Measurements from ENCODE around the gene SLC35D2. TPM values are rescaled to one million over a fixed set of nuclear protein-coding genes. Genes with fewer than 3 reads are reported as not detected.
"Not testable (repeated sequence)": the region's sequence is repeated elsewhere in the genome, so short reads cannot be mapped to it uniquely, and the experiment has no call there.

The SLC35D2 gene
- total RNA-seq, 2 donors from 2014 or later, result 5.4 to 14.0 TPM

GRCh38 chr9:96333958-96334357 lies 49.6 kb downstream of the SLC35D2 start:
- Mint-ChIP-seq H3K27ac (no peak overlapping the region), H3K9me3 (no peaks in the 10 kb centered on the region), H3K36me3 (ENCODE audit: insufficient read depth in 2 of 2) (no peaks in the 10 kb centered on the region), H3K4me3 (no peak overlapping the region), H3K4me1 (ENCODE audit: low read depth) (no peaks in the 10 kb centered on the region), H3K27me3 (ENCODE audit: low read depth) (no peaks in the 10 kb centered on the region)
- ATAC-seq (replicated peaks in 1 of 2) (no peak), DNase-seq (no peak)

DNA sequence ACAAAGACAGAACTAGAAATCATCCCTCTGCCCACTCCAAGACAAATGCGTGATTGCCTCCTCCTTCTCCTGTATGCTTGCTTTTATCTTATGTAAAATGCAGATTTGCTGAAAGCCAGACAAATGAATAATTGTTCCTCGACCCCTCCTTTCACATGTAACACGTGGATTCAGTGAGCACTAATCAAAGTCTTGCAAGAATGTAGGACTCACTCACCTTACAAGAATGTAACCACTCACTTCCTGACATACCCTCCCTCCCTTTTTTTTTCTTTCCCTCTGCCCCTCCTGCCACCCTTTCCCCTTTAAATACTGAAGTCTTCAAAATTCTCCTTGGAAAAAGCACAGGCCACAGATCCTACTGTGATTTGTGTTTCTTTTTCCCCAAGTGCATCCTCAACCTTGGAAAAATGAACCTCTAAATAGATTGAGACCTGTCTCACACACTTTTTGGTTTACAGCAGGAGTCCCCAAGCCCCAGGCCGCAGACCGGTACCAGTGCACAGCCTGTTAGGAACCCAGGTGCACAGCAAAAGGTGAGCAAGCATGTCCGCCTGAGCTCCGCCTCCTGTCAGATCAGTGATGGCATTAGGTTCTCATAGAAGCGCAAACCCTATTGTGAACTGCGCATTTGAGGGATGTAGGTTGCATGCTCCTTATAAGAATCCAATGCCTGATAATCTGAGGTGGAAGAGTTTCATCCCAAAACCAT lies 52.1 kb downstream of the SLC35D2 start:
- no peak for DNase-seq
- H3K27ac Mint-ChIP-seq, result no peak overlapping the region
- H3K9me3 Mint-ChIP-seq, result no peaks in the 10 kb centered on the region
- no peak overlapping the region for H3K4me3 Mint-ChIP-seq
- H3K27me3 Mint-ChIP-seq (ENCODE audit: low read depth), result no peaks in the 10 kb centered on the region
- no peaks in the 10 kb centered on the region for H3K36me3 Mint-ChIP-seq (ENCODE audit: insufficient read depth in 2 of 2)
- no peak for ATAC-seq (replicated peaks in 1 of 2)
- H3K4me1 Mint-ChIP-seq (ENCODE audit: low read depth), result no peaks in the 10 kb centered on the region

- ATAC-seq (replicated peaks in 1 of 2) (peak; percentile 59 to 77), DNase-seq (peak; percentile 33 to 65)
- Mint-ChIP-seq H3K36me3 (ENCODE audit: insufficient read depth in 2 of 2) (no peaks in the 10 kb centered on the region), H3K9me3 (no peaks in the 10 kb centered on the region), H3K27ac (peak overlapping the region; percentile 65), H3K4me1 (ENCODE audit: low read depth) (no peaks in the 10 kb centered on the region), H3K4me3 (no peak overlapping the region), H3K27me3 (ENCODE audit: low read depth) (no peaks in the 10 kb centered on the region)
These were observed 55.7 kb downstream of the SLC35D2 start for GRCh38 chr9:96327694-96328352.

DNA sequence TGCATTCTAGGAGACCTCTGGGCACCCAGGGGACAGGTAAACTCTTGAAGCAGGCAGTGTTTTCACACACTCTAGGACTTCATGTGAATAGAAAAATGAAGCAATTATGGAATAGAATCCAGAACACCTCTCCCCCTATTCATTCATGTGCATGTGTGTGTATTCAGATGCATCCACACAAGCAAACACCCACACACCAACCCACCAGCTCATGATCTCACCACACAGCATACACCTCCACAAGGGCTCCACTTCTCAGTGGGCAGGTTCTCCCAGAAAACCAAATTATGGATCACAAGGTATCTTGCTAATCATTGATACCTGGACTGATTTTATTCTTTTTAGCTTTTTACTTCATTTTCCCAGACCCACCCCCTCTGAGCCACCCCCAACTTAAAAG lies 60.3 kb downstream of the SLC35D2 start:
- Mint-ChIP-seq H3K27me3 (ENCODE audit: low read depth) (no peaks in the 10 kb centered on the region), H3K4me3 (no peak overlapping the region), H3K36me3 (ENCODE audit: insufficient read depth in 2 of 2) (no peaks in the 10 kb centered on the region), H3K9me3 (no peaks in the 10 kb centered on the region), H3K27ac (no peak overlapping the region), H3K4me1 (ENCODE audit: low read depth) (no peaks in the 10 kb centered on the region)
- DNase-seq (no peak), ATAC-seq (replicated peaks in 1 of 2) (no peak)

- ATAC-seq (replicated peaks in 1 of 2); H3K4me1 Mint-ChIP-seq (ENCODE audit: low read depth); H3K27ac Mint-ChIP-seq; DNase-seq; H3K4me3 Mint-ChIP-seq; H3K9me3 Mint-ChIP-seq; H3K27me3 Mint-ChIP-seq (ENCODE audit: low read depth); H3K36me3 Mint-ChIP-seq (ENCODE audit: insufficient read depth in 2 of 2): not testable (repeated sequence)
These were observed 60.8 kb downstream of the SLC35D2 start for GRCh38 chr9:96322736-96323135.

- not testable (repeated sequence) for H3K36me3 Mint-ChIP-seq (ENCODE audit: insufficient read depth in 2 of 2); H3K4me1 Mint-ChIP-seq (ENCODE audit: low read depth); DNase-seq; H3K4me3 Mint-ChIP-seq; H3K27me3 Mint-ChIP-seq (ENCODE audit: low read depth); ATAC-seq (replicated peaks in 1 of 2); H3K27ac Mint-ChIP-seq; H3K9me3 Mint-ChIP-seq
These were observed 61.3 kb downstream of the SLC35D2 start for GRCh38 chr9:96322210-96322609.

DNA sequence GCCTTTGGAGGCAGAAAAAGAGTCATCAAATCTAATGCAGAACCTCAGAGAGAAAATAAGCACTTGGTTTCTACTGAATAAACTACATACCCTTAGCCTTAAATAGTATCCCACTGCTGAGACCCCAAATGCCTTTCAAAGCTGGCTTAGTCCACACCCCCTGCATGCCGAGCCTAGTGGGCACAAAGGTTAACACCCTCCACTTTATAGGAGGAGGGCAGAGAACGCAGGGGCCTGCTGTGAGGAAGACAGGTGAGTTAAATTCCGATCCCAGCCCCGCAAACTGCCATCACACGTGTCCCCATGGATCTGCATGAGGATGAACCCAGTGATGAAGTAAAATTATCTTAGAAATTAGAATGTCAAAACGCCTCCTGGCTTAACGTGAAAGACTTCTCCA lies 62.0 kb downstream of the SLC35D2 start:
- Mint-ChIP-seq H3K27ac (no peak overlapping the region), H3K27me3 (ENCODE audit: low read depth) (no peaks in the 10 kb centered on the region), H3K36me3 (ENCODE audit: insufficient read depth in 2 of 2) (no peaks in the 10 kb centered on the region), H3K9me3 (no peaks in the 10 kb centered on the region), H3K4me3 (no peak overlapping the region), H3K4me1 (ENCODE audit: low read depth) (no peaks in the 10 kb centered on the region)
- ATAC-seq (replicated peaks in 1 of 2), result no peak
- no peak for DNase-seq

DNA sequence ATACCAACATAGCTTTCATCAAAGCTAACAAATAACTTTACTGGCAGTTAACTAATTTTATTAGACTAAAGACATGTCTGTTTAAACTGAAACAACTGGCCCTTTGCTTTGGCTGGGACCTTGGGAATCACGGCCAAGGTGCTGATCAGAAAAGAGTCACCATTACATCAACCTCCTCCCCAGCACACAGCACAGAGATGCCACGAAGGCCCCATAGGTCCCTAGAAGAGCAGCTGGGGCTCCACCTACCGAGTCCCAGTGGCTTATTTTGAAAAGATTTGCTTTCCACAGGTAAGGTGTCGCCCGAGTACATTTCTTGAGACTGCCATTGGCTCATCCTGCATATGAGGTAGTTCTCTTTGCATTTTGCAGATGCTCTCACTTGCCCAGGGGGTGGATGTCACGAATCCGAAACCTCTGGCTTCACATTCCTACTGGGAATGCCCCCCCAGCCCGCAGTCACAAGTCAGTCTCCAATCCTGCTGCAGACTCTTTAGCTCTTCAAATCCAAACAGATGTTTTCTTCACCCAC lies 62.7 kb downstream of the SLC35D2 start:
- H3K27ac Mint-ChIP-seq, result no peak overlapping the region
- ATAC-seq (replicated peaks in 1 of 2), result no peak
- no peaks in the 10 kb centered on the region for H3K27me3 Mint-ChIP-seq (ENCODE audit: low read depth)
- H3K4me3 Mint-ChIP-seq, result no peak overlapping the region
- no peaks in the 10 kb centered on the region for H3K9me3 Mint-ChIP-seq
- DNase-seq, result no peak
- no peaks in the 10 kb centered on the region for H3K4me1 Mint-ChIP-seq (ENCODE audit: low read depth)
- H3K36me3 Mint-ChIP-seq (ENCODE audit: insufficient read depth in 2 of 2), result no peaks in the 10 kb centered on the region

- DNase-seq (no peak), ATAC-seq (replicated peaks in 1 of 2) (no peak)
- H3K9me3 Mint-ChIP-seq, result peaks cover 0 to 2% of the 10 kb centered on the region in 2 donors
- H3K36me3 Mint-ChIP-seq (ENCODE audit: insufficient read depth in 2 of 2), result no peaks in the 10 kb centered on the region
- H3K27ac Mint-ChIP-seq, result no peak overlapping the region
- H3K27me3 Mint-ChIP-seq (ENCODE audit: low read depth), result no peaks in the 10 kb centered on the region
- no peak overlapping the region for H3K4me3 Mint-ChIP-seq
- no peaks in the 10 kb centered on the region for H3K4me1 Mint-ChIP-seq (ENCODE audit: low read depth)
These were observed 64.5 kb downstream of the SLC35D2 start for GRCh38 chr9:96318921-96319565.

DNA sequence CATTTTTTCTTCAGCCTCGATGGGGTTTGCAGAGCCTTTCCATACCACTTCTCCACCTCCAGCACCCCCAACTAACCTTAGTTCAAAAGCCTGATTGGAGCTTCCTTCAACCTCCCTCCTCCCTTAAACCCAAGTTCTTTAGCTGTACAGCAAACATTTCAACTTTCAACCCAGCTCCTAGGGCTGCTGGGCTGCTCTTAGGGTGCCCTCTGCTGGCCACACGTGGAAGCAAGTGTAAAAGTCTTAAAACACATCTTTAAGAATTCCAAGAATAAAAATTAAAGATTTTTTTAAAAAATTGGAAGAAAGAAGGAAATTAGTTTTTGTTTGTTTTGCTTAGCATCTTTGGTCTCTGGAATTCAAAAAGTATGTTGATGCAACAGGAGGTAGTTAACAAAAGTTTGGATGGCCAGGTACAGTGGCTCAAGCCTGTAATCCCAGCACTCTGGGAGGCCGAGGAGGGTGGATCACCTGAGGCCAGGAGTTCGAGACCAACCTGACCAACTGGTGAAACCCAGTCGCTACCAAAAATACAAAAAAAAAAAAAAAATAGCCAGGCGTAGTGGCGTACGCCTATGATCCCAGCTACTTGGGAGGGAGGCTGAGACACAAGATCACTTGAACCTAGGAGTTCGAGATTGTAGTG lies 66.1 kb downstream of the SLC35D2 start:
- Mint-ChIP-seq H3K36me3 (ENCODE audit: insufficient read depth in 2 of 2) (peaks cover 3 to 6% of the 10 kb centered on the region in 2 donors), H3K27ac (no peak overlapping the region), H3K4me3 (no peak overlapping the region), H3K27me3 (ENCODE audit: low read depth) (peaks cover 2% of the 10 kb centered on the region), H3K9me3 (peaks cover 2 to 8% of the 10 kb centered on the region in 2 donors), H3K4me1 (ENCODE audit: low read depth) (no peaks in the 10 kb centered on the region)
- peak; percentile 38 to 59 for DNase-seq
- ATAC-seq (replicated peaks in 1 of 2), result peak; percentile 33 to 45

DNA sequence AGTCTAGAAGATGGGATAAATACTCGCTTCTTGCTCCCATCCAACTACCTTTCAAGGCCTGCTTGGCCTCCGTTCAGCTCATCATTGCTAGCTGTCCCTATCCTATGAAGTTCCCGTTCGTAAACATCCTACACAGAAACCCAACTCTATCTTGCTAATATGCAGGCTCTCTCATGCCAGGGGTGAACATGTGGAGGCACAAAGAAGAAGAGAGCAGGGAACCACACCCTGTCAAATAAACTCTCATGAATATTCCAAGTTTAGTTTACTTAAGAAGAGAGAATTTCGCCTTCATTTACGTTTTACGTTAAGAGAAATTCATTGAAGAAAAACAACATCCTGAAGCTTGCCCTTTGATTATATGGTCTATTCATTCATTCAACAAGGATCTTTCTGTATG lies 73.7 kb downstream of the SLC35D2 start:
- ATAC-seq (replicated peaks in 1 of 2) (no peak), DNase-seq (no peak)
- Mint-ChIP-seq H3K27me3 (ENCODE audit: low read depth) (peaks cover 16% of the 10 kb centered on the region), H3K9me3 (peaks cover 8 to 15% of the 10 kb centered on the region in 2 donors), H3K27ac (no peak overlapping the region), H3K36me3 (ENCODE audit: insufficient read depth in 2 of 2) (peaks cover 12 to 15% of the 10 kb centered on the region in 2 donors), H3K4me3 (no peak overlapping the region), H3K4me1 (ENCODE audit: low read depth) (no peaks in the 10 kb centered on the region)

DNA sequence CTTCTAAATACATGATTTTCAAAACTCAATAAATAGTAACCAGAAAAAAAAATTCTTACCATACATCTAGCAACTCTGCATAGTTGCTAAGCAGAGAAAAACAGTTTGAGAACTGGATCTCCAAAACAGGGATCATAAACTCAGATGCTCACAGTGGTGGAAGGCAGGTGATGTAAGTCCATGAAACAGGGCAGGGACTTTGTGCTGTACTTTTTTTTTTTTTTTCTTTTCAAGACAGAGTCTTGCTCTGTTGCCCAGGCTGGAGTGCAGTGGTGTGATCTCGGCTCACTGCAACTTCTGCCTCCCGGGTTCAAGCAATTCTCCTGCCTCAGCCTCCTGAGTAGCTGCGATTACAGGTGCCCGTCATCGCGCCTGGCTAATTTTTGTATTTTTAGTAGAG lies 76.6 kb downstream of the SLC35D2 start:
- not testable (repeated sequence) for ATAC-seq (replicated peaks in 1 of 2); H3K4me1 Mint-ChIP-seq (ENCODE audit: low read depth); H3K27me3 Mint-ChIP-seq (ENCODE audit: low read depth); DNase-seq; H3K27ac Mint-ChIP-seq; H3K9me3 Mint-ChIP-seq; H3K36me3 Mint-ChIP-seq (ENCODE audit: insufficient read depth in 2 of 2); H3K4me3 Mint-ChIP-seq

GRCh38 chr9:96305171-96305570 lies 78.3 kb downstream of the SLC35D2 start:
- no peaks in the 10 kb centered on the region for H3K4me1 Mint-ChIP-seq (ENCODE audit: low read depth)
- ATAC-seq (replicated peaks in 1 of 2) (no peak), DNase-seq (no peak)
- H3K27ac Mint-ChIP-seq, result no peak overlapping the region
- peaks cover 5% of the 10 kb centered on the region for H3K27me3 Mint-ChIP-seq (ENCODE audit: low read depth)
- no peak overlapping the region for H3K4me3 Mint-ChIP-seq
- no peaks in the 10 kb centered on the region for H3K36me3 Mint-ChIP-seq (ENCODE audit: insufficient read depth in 2 of 2)
- H3K9me3 Mint-ChIP-seq, result peaks cover 0 to 2% of the 10 kb centered on the region in 2 donors

All from activated T-cell treated with anti-CD3 and anti-CD28 coated beads, Interleukin-2, amount 50 U/mL, for 72 hours (primary cell).